Prostate gland (tissue), 2 donors: ENCODE results near the gene GPR158.

Experiments
- CTCF ChIP-seq, 4 experiments: fragments of 200-600 bp in 2 of 4; fragments of 450-650 bp in 2 of 4; sonication (generic) in 2 of 4; IDR thresholded peaks; 1 replicate in 3 of 4; 2 replicates in 1 of 4; pipeline ENCODE4 v1.5.1; 2016 to 2019; ENCODE audit warnings: antibody characterized with exemption in 4 of 4, mild to moderate bottlenecking in 2 of 4, moderate library complexity in 2 of 4
- POLR2A ChIP-seq: fragments of 450-650 bp; IDR thresholded peaks from one replicate; pipeline ENCODE4 v1.6.1; 2016; ENCODE audit warnings: antibody characterized with exemption, mild to moderate bottlenecking
- POLR2AphosphoS5 ChIP-seq: sonication (generic); formaldehyde crosslinking; IDR thresholded peaks from one replicate; pipeline ENCODE4 v1.6.1; 2017; ENCODE audit warnings: antibody characterized with exemption

- TF ChIP-seq CTCF (IDR thresholded peaks at IDR 0.05), result no peak
- TF ChIP-seq POLR2AphosphoS5, result peak; percentile 83
- no peak for TF ChIP-seq POLR2A
These were observed at the start of gene GPR158 for GRCh38 chr10:25174461-25175230.
